NCI-H460 (cell line): ENCODE results near the gene DOCK1. TPM values are rescaled to one million over a fixed set of nuclear protein-coding genes. Genes with fewer than 3 reads are reported as not detected.
A peak's percentile ranks its signal among the peaks of the same experiment; 100 is the strongest.
"Not testable (repeated sequence)": the region's sequence is repeated elsewhere in the genome, so short reads cannot be mapped to it uniquely, and the experiment has no call there.

Source experiments
- DNase-seq: peaks from one replicate; pipeline ENCODE4 v3.0.0-alpha.2; 2016; ENCODE audit warnings: low read depth; ENCODE audit errors: extremely low read depth
- polyA plus RNA-seq: library from polyadenylated mRNA; depleted of rRNA; stranded (reverse); fragments of >200 nt; gene quantifications from 2 replicates; pipeline ENCODE4 v1.2.3, GENCODE V29; 2014; cell fraction: nucleus; rRNA removed
- total RNA-seq: library from RNA; depleted of rRNA; stranded (reverse); fragments of >200 nt; shearing (Covaris generic); gene quantifications from 2 replicates; pipeline ENCODE4 v1.2.3, GENCODE V29; 2014; rRNA removed

DOCK1 gene
- 30.1 and 32.3 TPM in 2 replicates for total RNA-seq
- polyA plus RNA-seq: 13.7 and 31.5 TPM in 2 replicates

- peak; percentile 67 for DNase-seq
Measured at GRCh38 chr10:126904818-126905701, at the start of gene DOCK1. TSS of gene DOCK1 (plus strand) at chr10:126905428. CDS start at chr10:126905518, 90 bp downstream.

GRCh38 chr10:126857178-126857806, 47.9 kb upstream of the DOCK1 start:
- DNase-seq: no peak

- no peak for DNase-seq
Measured at GRCh38 chr10:126867567-126868365, 37.5 kb upstream of the DOCK1 start.

- no peak for DNase-seq
Measured at GRCh38 chr10:126868371-126868770, 36.9 kb upstream of the DOCK1 start.

GRCh38 chr10:126872135-126872534, 33.1 kb upstream of the DOCK1 start:
- DNase-seq: no peak

- no peak for DNase-seq
Measured at GRCh38 chr10:126872768-126873167, 32.5 kb upstream of the DOCK1 start.

- no peak for DNase-seq
Measured at GRCh38 chr10:126876456-126876855, 28.8 kb upstream of the DOCK1 start.

GRCh38 chr10:126877390-126877789, 27.8 kb upstream of the DOCK1 start:
- DNase-seq: no peak

- no peak for DNase-seq
Measured at GRCh38 chr10:126878594-126878993, 26.6 kb upstream of the DOCK1 start.

- no peak for DNase-seq
Measured at GRCh38 chr10:126880926-126881325, 24.3 kb upstream of the DOCK1 start.

GRCh38 chr10:126882055-126882454, 23.2 kb upstream of the DOCK1 start:
- not testable (repeated sequence) for DNase-seq

GRCh38 chr10:126888436-126888835, 16.8 kb upstream of the DOCK1 start:
- not testable (repeated sequence) for DNase-seq

GRCh38 chr10:126889421-126889820, 15.8 kb upstream of the DOCK1 start:
- DNase-seq: no peak

- not testable (repeated sequence) for DNase-seq
Measured at GRCh38 chr10:126890797-126891196, 14.4 kb upstream of the DOCK1 start.

- DNase-seq: no peak
Measured at GRCh38 chr10:126892226-126893175, 12.7 kb upstream of the DOCK1 start.

- DNase-seq: no peak
Measured at GRCh38 chr10:126893206-126893605, 12.0 kb upstream of the DOCK1 start.

- DNase-seq: no peak
Measured at GRCh38 chr10:126893841-126894240, 11.4 kb upstream of the DOCK1 start.

- no peak for DNase-seq
Measured at GRCh38 chr10:126895214-126895781, 9.9 kb upstream of the DOCK1 start.

GRCh38 chr10:126898460-126898859, 6.8 kb upstream of the DOCK1 start:
- no peak for DNase-seq
